Testis (tissue), 2 donors: ENCODE data around the gene DUSP8.

Experiments used
- POLR2A ChIP-seq: fragments of 450-650 bp; IDR thresholded peaks from one replicate; pipeline ENCODE4 v1.6.1; 2017; ENCODE audit warnings: antibody characterized with exemption, mild to moderate bottlenecking, moderate library complexity
- TF ChIP-seq, protein P1 (sequence below), 3 experiments: fragments of 450-650 bp in 2 of 3; fragments of 200-600 bp in 1 of 3; sonication (generic) in 1 of 3; IDR thresholded peaks; one replicate each; pipeline ENCODE4 v1.5.1; 2016 to 2019; ENCODE audit warnings: antibody characterized with exemption in 3 of 3, mild to moderate bottlenecking in 2 of 3, moderate library complexity in 1 of 3

DNA sequence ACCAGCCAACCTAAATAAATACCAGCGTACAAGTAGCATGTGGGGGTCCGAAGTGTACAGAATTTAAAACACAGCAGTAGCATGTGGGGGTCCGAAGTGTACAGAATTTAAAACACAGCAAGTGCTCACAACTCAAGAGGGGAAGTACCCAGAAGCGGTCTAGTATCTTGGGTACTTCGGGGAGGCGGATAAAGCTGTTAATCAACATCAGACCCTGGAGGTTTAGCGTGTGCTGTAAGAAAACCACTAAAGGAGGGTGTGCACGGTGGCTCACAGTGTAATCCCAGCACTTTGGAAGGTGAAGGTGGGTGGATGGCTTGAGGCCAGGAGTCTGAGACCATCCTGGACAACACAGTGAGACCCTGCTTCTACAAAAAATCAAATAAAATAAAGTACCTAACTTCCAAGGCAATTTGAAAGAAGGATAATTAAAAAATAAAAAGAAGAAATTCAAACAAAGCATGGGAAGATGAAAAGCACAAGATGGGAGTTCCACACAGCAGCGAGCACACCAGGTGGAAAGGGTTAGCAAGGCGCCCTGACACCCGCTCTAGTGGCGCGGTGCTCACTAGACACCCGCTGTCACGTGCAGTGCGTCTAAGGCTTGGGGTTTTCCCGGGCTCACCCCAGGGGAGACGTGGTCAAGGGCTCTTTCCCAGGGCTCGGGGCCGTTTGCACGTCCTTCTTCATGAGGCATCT is 50.5 kb downstream of the DUSP8 start:
- no peak for TF ChIP-seq POLR2A
- TF ChIP-seq, protein P1, sequence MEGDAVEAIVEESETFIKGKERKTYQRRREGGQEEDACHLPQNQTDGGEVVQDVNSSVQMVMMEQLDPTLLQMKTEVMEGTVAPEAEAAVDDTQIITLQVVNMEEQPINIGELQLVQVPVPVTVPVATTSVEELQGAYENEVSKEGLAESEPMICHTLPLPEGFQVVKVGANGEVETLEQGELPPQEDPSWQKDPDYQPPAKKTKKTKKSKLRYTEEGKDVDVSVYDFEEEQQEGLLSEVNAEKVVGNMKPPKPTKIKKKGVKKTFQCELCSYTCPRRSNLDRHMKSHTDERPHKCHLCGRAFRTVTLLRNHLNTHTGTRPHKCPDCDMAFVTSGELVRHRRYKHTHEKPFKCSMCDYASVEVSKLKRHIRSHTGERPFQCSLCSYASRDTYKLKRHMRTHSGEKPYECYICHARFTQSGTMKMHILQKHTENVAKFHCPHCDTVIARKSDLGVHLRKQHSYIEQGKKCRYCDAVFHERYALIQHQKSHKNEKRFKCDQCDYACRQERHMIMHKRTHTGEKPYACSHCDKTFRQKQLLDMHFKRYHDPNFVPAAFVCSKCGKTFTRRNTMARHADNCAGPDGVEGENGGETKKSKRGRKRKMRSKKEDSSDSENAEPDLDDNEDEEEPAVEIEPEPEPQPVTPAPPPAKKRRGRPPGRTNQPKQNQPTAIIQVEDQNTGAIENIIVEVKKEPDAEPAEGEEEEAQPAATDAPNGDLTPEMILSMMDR (IDR thresholded peaks at IDR 0.05): no peak
